ENCODE data around the gene ARID2.

The ARID2 gene

DNA sequence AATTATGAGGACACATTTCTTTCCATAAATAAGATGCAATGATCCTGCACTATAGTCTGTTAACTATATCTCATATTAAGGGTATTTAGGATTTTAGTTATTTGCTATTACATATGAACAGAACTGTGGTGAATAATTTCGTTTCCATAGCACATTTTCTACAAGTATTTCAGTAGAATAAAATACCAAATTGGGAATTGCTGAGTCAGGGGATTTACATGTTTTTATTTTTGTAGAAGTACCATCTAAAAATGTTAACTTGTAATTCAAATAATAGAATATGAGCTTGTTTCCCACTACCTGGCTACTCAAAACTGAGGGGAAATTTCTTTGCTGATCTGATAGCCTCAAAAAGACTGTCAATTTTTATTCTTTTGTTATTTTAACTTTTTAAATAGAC, 136.8 kb downstream of the ARID2 start:
- no peak for DNase-seq

DNA sequence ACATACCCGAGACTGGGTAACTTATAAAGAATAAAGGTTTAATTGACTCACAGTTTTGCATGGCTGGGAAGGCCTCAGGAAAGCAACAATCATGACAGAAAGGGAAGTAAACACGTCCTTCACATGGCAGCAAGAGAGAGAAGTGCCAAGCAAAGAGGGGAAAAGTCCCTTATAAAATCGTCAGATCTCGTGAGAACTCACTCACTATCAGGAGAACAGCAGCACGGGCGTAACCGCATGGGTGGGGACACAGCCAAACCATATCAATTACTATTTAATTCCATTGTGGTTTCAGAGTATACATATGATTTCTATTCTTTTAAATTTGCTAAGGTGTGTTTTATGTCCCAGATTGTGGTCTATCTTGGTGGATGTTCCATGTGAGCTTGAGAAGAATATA, 142.9 kb downstream of the ARID2 start:
- no peak for DNase-seq

DNA sequence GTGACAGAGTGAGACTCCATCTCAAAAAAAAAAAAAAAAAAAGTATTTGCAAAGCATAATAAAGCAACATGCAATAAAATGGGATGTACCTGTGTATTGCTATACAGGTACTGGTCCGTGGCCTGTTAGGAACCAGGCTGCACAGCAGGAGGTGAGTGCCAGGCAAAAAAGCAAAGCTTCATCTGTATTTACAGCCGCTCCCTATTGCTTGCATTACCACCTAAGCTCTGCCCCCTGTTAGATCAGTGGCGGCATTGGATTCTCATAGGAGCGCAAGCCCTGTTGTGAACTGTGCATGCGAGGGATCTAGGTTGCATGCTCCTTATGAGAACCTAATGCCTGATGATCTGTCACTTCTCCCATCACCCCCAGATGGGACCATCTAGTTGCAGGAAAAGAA, 147.6 kb downstream of the ARID2 start:
- DNase-seq: no peak

DNA sequence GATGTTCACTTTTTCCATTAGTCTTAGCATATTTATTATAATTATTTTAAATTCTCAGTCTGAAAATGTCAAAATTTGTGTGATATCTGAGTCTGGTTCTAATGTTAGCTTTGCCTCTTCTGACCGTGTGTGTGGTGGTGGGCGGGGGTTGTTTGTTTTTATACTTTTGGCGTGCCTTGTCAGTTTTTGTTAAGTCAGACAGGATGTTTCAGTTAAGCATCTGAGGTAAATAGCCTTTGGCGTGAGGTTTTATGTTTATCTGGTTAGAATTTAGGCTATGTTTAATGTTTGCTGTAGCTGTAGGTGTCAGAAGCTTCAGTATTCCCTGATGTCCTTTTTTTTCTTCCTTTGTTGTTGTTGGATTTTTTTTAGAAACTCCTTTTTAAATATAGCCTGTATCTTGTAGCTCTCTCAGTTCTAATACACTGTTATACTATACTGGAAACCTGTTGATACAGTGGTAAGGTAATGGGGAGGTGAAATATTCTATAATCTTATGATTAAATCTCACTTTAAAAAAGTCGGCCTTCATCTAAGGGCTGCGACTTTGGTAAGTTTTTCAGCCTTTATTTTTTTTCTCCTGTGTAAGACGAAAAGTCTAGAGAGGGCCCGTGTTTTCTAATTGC, 149.2 kb downstream of the ARID2 start:
- DNase-seq: no peak

DNA sequence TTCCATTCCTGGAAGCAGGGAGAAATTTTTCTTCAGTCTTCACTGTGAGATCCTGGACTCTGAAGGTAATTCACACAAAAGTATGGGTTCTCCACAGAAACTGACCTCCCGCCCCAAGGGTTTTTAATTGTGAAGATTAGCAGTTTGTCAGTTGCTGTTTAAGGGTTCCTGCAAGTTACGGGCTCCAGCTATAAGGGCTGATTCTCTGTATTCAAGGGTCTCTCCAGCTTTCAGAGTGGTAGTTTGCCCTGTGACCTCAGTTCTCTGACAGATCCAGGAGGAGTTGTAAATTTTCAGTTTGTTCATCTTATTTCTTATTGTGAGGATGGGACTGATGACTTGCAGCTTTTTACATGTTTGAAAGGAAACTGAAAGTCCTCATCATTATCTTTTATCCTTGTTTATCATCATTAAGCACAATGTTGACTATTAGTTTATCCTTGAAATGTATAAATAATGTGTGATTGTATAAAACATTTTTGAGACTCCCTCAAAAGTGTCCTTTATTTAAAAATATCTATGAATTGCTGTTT, 149.9 kb downstream of the ARID2 start:
- no peak for DNase-seq

DNA sequence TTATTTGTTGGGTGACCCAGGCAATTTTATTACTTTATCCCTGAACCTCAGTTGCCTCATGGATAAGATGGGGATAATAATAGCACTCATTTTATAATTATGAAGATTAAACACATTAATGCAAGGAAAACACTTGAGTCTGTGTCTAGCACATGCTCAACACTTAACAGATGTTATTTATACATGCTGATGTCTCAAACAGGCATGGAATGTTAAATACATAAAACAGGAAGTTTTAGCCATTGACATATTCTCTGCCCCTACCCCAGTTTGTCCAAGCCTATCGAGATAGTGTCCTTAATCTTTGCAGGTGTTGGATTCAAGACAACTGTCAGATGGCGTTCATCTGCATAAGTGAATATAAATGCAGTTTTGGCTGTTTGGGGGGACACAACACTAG, 151.0 kb downstream of the ARID2 start:
- no peak for DNase-seq

DNA sequence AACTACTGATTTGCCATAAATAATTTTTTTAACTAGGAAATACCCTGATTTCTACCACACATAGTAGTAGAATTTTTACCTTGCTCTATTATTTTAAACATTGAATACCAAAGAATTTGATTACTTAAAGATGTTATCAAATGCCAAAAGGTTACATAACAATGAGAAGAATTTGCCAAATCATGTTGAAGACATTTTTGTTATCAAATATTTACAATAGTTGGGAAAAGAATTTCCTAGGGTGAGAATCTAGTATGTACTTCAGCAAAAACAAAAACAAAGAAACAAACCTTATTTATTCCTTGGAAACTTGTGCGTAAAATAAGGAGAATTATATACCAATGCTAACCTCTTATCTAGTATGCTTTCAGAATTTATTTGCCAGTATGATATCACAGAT, 153.7 kb downstream of the ARID2 start:
- no peak for DNase-seq

DNA sequence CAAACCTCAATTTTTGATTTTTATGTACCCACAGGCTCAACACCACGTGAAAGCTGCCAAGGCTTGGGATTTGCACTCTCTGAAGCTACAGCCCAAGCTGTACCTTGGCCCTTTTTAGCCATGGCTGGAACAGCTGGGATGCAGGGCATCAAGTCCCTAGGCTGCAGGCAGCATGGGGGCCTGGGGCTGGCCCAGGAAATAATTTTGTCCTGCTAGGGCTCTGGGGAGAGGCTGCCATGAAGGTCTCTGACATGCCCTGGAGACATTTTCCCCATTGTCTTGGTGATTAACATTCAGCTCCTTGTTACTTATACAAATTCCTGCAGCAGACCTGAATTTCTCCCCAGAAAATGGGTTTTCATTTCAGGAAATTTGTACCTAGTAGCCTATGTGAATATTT, 157.2 kb downstream of the ARID2 start:
- DNase-seq: no peak

DNA sequence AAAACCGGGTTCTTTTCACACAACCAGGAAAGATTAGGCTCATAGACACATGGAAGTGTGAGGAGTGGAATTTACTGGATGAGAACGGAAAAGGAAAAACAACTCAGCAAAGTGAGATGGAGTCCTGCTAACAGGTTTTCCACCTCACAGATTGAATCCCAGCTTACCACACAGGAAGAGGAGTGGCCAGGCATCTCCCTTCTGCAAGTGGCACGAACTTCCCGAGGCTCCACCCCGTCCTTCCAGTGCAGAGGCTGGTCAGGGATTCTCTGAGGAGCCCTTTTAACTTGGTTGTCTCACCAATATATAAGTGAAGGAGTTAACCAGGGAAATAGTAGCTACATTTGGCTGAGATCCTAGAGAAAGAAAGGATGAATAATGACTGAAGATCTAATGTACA, 158.0 kb downstream of the ARID2 start:
- DNase-seq: no peak

DNA sequence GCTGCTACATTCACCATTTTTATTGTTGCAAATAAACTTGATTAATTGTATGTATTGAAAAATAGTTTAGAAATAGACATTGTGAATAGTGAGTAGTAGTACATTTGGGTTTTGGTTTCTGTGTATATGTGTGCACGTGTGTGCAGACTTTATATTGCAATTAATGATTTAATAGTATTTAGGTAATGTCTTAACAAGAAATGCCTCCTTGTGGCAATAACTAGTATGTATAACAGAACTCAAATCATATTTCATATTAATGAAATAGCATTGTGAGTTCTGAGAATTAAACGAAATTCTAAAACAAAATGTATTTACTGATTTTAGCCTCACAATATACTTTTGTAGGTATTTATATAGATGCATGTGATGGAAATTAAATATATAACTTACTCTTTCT, 160.8 kb downstream of the ARID2 start:
- no peak for DNase-seq

DNA sequence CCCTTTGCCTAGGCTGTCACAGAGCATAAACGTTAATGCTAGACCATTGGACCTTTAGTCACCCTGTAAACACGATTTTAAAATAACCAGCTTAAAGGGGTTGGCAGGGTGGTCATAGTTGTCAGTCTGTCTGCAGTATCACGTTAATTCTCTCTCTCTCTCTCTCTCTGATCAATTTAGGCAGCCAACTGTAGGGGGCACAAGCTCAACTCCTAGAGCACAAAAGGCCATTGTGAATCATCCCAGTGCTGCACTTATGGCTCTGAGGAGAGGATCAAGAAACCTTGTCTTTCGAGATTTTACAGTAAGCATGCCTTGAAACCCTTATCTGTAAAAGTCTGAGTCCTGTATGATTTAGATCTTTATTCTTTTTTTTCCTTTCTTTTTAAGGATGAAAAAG, 163.7 kb downstream of the ARID2 start:
- peak; percentile 41 for DNase-seq

DNA sequence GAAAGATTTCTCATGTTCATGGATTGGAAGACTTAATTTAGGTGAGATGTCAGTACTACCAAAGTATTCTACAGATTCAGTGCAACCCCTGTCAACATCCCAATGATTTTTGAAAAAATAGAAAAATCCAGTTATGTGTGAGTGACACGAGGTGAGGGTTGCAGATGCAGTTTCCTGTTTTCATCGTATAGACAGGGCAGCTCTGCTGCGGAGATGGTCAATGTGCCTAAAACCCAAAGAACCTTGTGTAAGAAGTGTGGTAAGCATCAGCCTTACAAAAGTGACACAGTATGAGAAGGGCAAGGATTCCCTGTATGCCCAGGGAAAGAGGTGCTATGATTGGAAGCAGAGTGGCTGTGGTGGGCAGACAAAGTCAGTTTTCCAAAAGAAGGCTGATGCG, 166.5 kb downstream of the ARID2 start:
- no peak for DNase-seq

DNA sequence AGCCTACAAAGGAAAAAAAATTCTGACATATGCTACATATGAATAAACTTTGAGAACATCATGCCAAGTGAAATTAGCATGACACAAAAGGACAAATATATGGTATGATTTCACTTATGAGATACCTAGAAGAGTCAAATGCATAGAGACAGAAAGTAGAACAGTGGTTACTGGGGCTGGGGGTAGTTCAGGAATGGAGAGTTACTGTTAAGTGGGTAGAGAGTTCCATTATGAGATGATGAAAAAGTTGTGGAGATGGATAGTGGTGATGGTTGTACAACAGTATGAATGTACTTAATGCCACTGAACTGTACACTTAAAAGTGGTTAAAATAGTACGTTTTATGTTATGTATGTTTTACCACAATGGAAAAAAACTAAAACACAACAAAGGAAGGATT, 168.6 kb downstream of the ARID2 start:
- no peak for DNase-seq

DNA sequence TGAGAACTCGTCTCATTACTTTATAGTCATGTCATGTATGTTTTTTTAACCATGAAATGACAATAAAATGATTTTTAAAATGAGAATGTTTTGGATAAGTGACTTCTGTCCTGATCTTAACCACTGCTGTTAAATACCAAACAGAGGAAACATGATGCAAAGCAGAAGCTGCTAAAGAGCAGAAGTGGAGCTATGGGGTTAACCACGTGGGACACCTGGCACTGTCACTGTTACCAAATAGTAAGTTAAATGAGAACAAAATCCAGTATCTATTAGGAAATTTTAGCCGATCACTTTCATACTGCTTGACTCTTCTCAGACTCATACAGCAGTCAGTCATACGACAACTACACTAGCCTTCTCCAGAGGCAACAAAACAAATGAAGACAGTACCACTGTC, 178.4 kb downstream of the ARID2 start:
- no peak for DNase-seq

DNA sequence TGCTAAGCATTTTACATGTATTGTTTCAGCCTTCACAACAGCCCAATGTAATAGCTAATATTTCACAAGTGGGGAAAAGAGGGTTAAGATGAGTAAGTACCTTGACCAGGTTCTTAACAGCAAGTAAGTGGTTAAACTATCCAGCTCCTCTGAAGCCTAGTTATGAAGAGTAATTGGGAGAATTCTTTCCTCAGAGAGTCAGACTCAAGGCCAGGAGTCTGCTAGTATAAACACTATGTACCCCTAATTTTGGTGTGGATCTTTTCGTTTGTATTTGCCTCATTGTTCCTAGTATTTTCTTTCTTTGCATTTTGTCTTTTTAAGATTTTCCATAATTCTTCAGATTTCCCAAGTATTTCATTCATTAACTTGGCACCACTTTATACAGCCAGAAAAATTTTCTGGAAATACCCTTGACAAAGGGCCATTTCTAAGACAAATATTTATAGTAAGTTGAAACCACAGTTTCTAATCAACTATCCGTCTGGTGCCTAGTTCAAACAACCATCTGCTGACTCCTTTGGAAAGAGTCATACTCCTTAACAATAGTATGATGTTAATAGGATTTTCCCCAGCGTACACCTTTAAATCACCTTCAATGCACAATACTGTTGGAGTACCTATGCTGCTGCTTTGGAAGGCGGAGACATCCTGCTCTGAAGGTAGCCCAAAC, 179.7 kb downstream of the ARID2 start:
- no peak for DNase-seq

DNA sequence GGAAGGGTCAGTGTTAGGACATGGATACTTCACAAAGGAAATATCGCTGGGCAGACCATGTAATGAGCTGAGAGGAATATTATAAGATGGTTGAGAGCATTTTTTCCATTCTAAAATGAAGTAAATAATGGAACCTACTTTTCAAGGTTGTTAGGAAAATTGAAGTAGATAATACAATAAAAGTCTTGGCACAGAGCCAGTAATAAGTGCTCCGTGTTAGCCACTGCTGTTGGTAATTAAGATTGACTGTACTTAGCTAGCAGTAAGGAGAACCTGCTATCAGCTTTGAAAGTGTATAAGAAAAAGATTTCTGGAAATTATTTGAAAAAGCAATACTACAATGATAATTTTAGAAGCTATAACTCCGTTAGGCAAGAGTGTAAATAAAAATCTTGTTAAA, 183.3 kb downstream of the ARID2 start:
- DNase-seq: no peak

DNA sequence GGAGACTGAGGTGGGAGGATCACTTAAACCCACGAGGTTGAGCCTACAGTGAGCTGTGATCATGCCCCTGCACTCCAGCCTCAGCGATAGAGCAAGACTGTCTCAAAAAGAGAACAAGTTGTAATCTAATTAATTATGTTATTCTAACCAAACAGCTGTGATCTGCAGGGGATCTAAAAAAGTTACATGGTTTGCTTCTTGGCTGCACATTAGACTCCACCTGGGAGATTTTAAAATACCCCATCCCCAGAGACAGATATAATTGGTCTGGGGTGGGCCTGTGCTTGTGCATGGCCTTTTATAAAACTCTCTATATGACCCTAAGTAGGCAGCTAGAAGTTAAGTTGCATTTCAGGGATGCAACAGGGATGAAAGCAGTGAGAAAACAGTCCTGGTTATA, 184.1 kb downstream of the ARID2 start:
- DNase-seq: no peak

DNA sequence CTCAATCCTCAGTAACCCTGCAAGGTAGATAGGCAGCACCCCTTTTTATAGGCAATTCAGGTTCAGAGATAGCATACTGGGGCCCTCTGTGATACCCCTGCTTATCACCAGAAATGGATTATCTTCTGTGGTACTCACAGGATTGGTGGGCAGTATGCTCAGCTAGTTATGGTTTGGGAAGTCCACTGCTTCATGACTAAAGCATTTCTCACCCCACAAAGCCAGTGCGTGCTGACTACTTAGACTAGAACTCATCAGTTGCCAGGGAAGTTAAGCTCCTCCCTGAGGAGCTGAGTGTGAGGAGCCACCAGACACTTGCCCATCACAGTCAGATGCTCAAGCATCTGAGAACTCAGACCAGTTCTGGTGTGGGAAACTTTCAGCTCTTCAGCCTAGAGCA, 184.6 kb downstream of the ARID2 start:
- no peak for DNase-seq

DNA sequence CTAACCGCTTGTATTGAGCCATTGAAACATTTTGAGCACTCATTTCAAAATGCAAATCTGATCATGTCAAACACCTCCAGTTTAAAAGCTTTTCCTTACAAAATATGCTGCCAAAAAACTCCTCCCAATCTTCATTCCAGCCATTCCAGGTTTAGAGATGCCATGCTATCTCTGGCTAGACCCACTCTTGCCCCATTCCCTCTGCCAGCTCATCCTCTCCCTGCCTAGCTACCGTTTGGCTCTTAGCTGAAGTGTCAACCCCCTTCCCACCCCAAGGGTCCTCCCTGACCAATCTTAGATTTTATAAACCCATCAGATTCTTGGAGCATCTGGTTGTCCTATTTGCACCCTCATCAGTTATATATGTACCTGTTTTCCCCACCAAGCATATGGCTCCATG, 185.9 kb downstream of the ARID2 start:
- DNase-seq: no peak

DNA sequence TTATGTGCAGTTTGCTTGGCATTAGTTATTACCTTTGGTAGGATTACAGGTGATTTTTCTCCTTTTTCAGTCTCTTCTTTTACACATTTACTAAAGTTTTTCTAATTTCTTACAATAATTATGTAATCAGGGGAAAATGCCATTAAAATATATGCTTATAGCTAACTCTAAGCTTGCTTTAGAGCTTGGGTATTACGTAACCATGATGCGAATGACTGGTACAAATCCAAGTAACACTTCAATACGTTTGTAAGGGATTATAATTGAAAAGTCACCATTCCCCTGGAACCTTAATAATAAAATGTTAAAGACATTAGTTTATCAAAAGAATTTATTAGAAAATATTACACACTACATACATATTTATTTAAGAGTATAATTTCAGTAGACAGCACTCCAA, 189.3 kb downstream of the ARID2 start:
- DNase-seq: no peak

DNA sequence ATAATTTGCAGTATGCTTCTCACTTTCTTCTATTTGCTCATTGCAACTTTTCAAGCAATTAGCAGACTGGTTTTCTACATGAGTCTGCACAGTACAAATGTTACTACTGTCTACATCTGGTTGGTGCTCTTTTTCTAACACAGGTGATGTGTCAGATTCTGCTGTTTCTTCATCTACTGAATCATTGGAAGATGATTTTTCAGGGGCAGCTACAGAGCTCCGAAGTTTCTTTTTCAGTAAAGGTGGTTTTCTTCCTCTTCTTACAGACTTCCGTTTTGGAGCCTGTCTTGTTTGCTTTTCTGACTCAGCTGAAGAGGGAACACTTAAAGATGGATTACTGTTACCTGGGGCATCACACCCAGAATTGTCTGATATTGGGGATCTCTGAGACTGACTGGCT, 198.8 kb downstream of the ARID2 start:
- no peak for DNase-seq

DNA sequence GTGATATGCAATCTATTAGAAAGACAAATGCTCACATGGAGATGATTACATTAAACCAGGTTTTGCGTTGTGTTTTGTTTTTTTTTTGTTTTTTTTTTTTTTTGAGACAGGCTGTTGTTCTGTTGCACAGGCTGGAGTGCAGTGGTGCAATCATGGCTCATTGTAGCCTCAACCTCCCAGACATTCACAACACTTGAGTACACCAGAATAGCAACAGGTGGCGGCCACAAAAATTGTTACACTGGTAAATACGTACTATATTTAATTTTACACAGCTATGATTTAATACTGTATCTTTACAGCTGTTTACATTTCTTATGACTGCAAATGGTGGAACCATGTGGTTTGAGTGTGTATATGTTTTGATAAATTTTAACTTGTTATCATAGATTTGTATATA, 200.9 kb downstream of the ARID2 start:
- DNase-seq: no peak

DNA sequence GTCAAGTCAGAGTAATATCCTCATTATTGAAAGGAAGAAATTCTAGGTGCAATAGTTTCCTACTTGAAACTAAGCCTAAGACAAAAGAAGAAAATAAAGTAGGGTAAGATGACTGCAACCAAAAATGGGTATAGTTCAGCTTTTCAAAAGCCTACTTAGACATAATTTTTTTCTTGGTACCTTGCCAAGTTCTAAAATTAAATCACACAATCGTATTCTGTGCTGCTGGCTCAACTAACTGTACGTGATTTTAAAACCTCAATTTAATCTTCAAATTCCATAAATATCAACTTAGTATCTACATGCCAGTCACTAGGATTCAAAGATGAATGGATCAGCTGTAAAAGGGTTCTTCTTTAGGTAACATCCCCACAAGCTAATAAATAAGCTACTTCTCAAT, 204.0 kb downstream of the ARID2 start:
- DNase-seq: no peak

DNA sequence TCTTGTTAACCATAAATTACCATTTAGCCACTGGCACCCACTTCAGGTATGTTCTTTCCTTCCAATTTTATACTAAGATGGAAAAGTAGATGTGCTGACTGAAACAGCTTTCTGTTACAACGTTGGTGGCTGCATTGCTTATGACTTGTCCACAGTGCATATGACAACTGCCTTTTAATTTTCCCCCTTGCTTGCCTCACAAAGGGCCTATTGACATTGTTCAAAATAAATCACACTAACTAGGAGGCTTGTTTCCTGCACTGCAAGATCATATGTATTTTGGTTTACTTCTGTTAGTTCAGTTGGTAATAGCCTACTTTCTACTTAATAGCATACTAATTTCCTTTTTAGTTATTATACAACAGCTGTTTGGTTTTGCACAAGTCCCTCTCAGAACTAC, 205.4 kb downstream of the ARID2 start:
- no peak for DNase-seq

DNA sequence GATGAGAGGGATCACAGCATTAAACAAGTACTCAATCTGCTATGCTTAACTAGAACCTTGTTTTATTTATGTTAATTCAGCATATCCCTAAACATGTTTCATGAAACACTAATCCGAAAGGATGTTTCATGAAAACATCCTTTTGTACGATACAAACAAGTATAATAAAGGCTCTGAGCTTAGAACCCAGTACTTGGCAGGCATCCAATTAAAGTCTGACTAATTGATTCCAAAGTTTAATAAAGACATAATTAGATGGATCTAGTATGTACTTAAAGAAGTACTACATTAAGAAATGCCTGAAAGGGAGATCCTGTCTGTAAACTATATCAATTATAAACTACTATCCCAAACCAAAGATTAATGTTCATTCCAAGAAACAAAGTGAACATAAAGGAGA, 209.1 kb downstream of the ARID2 start:
- DNase-seq: no peak

All from midbrain (tissue), 1 donor.